ENCODE measurements around the gene PER3.

PER3 gene

DNA sequence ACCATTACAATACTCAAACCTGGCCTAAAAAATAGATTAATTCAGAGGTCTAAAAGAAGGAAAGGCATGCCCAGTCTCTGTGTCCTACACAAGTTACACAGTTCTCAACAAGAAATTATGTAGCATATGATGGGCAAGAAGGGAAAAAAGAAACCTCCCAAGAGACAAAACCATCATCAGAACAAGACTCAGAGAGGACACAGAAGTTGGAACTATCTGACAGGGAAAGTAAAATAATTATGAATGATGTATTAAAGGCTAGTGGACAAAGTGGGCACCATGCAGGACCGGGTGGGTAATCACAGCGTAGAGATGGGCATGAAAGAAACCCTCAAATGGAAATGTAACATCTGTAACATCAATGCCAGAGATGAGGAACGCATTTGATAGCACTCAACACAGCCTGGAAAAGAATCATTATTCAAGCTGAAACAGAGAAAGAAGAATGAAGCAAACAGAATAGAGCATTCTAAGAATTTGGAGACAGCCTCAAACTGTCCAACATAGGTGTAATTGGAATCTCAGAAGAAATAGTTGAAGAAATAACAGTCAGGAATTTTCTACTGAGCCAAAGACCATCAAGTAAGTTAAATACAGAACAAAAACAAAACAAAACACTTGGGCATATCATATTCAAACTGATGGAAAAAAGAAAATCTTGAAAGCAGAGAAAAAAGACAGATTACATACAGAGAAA is 29.7 kb downstream of the PER3 start:
- Histone ChIP-seq H3K4me2 (ENCODE audit: low read depth, low read length, poor library complexity, severe bottlenecking) (no peak overlapping the region), H3K9me3 (ENCODE audit: insufficient read depth, low read depth, low read length) (peaks cover 8% of the 10 kb centered on the region; the same call in 1 of the 2 replicates), H3K9me2 (replicated peaks; ENCODE audit: low read depth, low read length) (no peaks in the 10 kb centered on the region), H3K4me1 (ENCODE audit: insufficient read depth, low read length, poor library complexity, severe bottlenecking) (no peaks in the 10 kb centered on the region), H2AFZ (ENCODE audit: low read length) (no peak overlapping the region), H3K36me3 (ENCODE audit: insufficient read depth, low read length) (no peaks in the 10 kb centered on the region), H3K9ac (ENCODE audit: low read depth, low read length, poor library complexity, severe bottlenecking) (no peak overlapping the region), H3K4me3 (ENCODE audit: low read length, poor library complexity, severe bottlenecking) (no peak overlapping the region), H4K20me1 (ENCODE audit: insufficient read depth, low read length, poor library complexity, severe bottlenecking) (no peaks in the 10 kb centered on the region), H3K79me2 (ENCODE audit: insufficient read depth, low read length) (no peaks in the 10 kb centered on the region), H3K27me3 (ENCODE audit: insufficient read depth, low read length, poor library complexity, severe bottlenecking) (no peaks in the 10 kb centered on the region), H3F3A (ENCODE audit: low read depth) (no peaks in the 10 kb centered on the region)
- TF ChIP-seq, protein P1, sequence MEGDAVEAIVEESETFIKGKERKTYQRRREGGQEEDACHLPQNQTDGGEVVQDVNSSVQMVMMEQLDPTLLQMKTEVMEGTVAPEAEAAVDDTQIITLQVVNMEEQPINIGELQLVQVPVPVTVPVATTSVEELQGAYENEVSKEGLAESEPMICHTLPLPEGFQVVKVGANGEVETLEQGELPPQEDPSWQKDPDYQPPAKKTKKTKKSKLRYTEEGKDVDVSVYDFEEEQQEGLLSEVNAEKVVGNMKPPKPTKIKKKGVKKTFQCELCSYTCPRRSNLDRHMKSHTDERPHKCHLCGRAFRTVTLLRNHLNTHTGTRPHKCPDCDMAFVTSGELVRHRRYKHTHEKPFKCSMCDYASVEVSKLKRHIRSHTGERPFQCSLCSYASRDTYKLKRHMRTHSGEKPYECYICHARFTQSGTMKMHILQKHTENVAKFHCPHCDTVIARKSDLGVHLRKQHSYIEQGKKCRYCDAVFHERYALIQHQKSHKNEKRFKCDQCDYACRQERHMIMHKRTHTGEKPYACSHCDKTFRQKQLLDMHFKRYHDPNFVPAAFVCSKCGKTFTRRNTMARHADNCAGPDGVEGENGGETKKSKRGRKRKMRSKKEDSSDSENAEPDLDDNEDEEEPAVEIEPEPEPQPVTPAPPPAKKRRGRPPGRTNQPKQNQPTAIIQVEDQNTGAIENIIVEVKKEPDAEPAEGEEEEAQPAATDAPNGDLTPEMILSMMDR (conservative IDR thresholded peaks at IDR 0.05; ENCODE audit: low read length), result no peak
- no peak for TF ChIP-seq EZH2phosphoT487 (IDR thresholded peaks at IDR 0.05; ENCODE audit: borderline replicate concordance)

GRCh38 chr1:7821282-7821681 is 37.2 kb downstream of the PER3 start:
- H3K9me2 ChIP-seq (replicated peaks; ENCODE audit: low read depth, low read length), result no peaks in the 10 kb centered on the region
- no peaks in the 10 kb centered on the region for H3K9me3 ChIP-seq (ENCODE audit: insufficient read depth, low read depth, low read length)
- TF ChIP-seq, protein P1 (conservative IDR thresholded peaks at IDR 0.05; ENCODE audit: low read length), result no peak
- TF ChIP-seq EZH2phosphoT487 (IDR thresholded peaks at IDR 0.05; ENCODE audit: borderline replicate concordance), result no peak
- H3K4me1 ChIP-seq (ENCODE audit: insufficient read depth, low read length, poor library complexity, severe bottlenecking), result no peaks in the 10 kb centered on the region
- H3K79me2 ChIP-seq (ENCODE audit: insufficient read depth, low read length), result no peaks in the 10 kb centered on the region
- no peaks in the 10 kb centered on the region for H3K36me3 ChIP-seq (ENCODE audit: insufficient read depth, low read length)
- no peak overlapping the region for H3K4me3 ChIP-seq (ENCODE audit: low read length, poor library complexity, severe bottlenecking)
- no peak overlapping the region for H3K4me2 ChIP-seq (ENCODE audit: low read depth, low read length, poor library complexity, severe bottlenecking)
- H3K27me3 ChIP-seq (ENCODE audit: insufficient read depth, low read length, poor library complexity, severe bottlenecking), result no peaks in the 10 kb centered on the region
- no peaks in the 10 kb centered on the region for H3F3A ChIP-seq (ENCODE audit: low read depth)
- no peak overlapping the region for H3K9ac ChIP-seq (ENCODE audit: low read depth, low read length, poor library complexity, severe bottlenecking)
- H4K20me1 ChIP-seq (ENCODE audit: insufficient read depth, low read length, poor library complexity, severe bottlenecking), result no peaks in the 10 kb centered on the region
- H2AFZ ChIP-seq (ENCODE audit: low read length), result no peak overlapping the region

GRCh38 chr1:7824701-7825100 is 40.6 kb downstream of the PER3 start:
- Histone ChIP-seq H3K4me1 (ENCODE audit: insufficient read depth, low read length, poor library complexity, severe bottlenecking) (peaks cover 13% of the 10 kb centered on the region), H3K36me3 (ENCODE audit: insufficient read depth, low read length) (no peaks in the 10 kb centered on the region), H4K20me1 (ENCODE audit: insufficient read depth, low read length, poor library complexity, severe bottlenecking) (no peaks in the 10 kb centered on the region), H3K79me2 (ENCODE audit: insufficient read depth, low read length) (no peaks in the 10 kb centered on the region), H3F3A (ENCODE audit: low read depth) (no peaks in the 10 kb centered on the region), H3K9me3 (ENCODE audit: insufficient read depth, low read depth, low read length) (no peaks in the 10 kb centered on the region), H3K27me3 (ENCODE audit: insufficient read depth, low read length, poor library complexity, severe bottlenecking) (no peaks in the 10 kb centered on the region), H2AFZ (ENCODE audit: low read length) (no peak overlapping the region), H3K4me2 (ENCODE audit: low read depth, low read length, poor library complexity, severe bottlenecking) (no peak overlapping the region), H3K9me2 (replicated peaks; ENCODE audit: low read depth, low read length) (no peaks in the 10 kb centered on the region), H3K4me3 (ENCODE audit: low read length, poor library complexity, severe bottlenecking) (no peak overlapping the region), H3K9ac (ENCODE audit: low read depth, low read length, poor library complexity, severe bottlenecking) (no peak overlapping the region)
- TF ChIP-seq, protein P1 (conservative IDR thresholded peaks at IDR 0.05; ENCODE audit: low read length), result no peak
- TF ChIP-seq EZH2phosphoT487 (IDR thresholded peaks at IDR 0.05; ENCODE audit: borderline replicate concordance), result no peak
